SU-DHL-6 (cell line): ENCODE results near the gene SCD.

Source experiments
- H2AFZ ChIP-seq: fragments of 200-600 bp; sonication (generic); 2 replicates; pipeline ENCODE4 v1.6.1; 2014; ENCODE audit warnings: low read depth, mild to moderate bottlenecking, moderate library complexity, mixed read lengths, antibody characterized with exemption, low read length; ENCODE audit not compliant: severe bottlenecking
- H3F3A ChIP-seq: fragments of 200-600 bp; shearing (Covaris generic); 2 replicates; pipeline ENCODE4 v1.6.0; 2016; ENCODE audit warnings: antibody characterized with exemption, mild to moderate bottlenecking; ENCODE audit not compliant: insufficient read depth
- H3K27ac ChIP-seq: fragments of 200-600 bp; sonication (generic); 2 replicates; pipeline ENCODE4 v1.5.1; 2016; ENCODE audit warnings: low read depth, mild to moderate bottlenecking, low read length, moderate library complexity, mixed read lengths
- H3K27me3 ChIP-seq: fragments of 200-600 bp; sonication (generic), shearing (Covaris generic); 2 replicates; pipeline ENCODE4 v1.6.0; 2014; ENCODE audit warnings: mild to moderate bottlenecking, low read length
- H3K36me3 ChIP-seq: fragments of 200-600 bp; sonication (generic); 2 replicates; pipeline ENCODE4 v1.6.1; 2014; ENCODE audit warnings: mild to moderate bottlenecking, low read length, mixed read lengths
- H3K4me2 ChIP-seq: fragments of 300-600, 200-600 bp; shearing (Covaris generic), sonication (generic); 2 replicates; pipeline ENCODE4 v1.6.0; 2014; ENCODE audit warnings: low read length, low read depth, mild to moderate bottlenecking; ENCODE audit not compliant: poor library complexity, severe bottlenecking
- H3K4me3 ChIP-seq: fragments of 200-600 bp; sonication (generic); 2 replicates; pipeline ENCODE4 v1.5.1; 2014; ENCODE audit warnings: antibody characterized with exemption, low read length, mild to moderate bottlenecking, mixed read lengths; ENCODE audit not compliant: insufficient read depth, poor library complexity, severe bottlenecking
- H3K79me2 ChIP-seq: fragments of 200-600 bp; sonication (generic); 2 replicates; pipeline ENCODE4 v1.6.1; 2014; ENCODE audit warnings: mild to moderate bottlenecking, low read length, moderate library complexity; ENCODE audit not compliant: insufficient read depth
- H3K9ac ChIP-seq: fragments of 200-600 bp; sonication (generic); 2 replicates; pipeline ENCODE4 v1.7.0; 2014; ENCODE audit warnings: mild to moderate bottlenecking, low read length
- H3K9me2 ChIP-seq: fragments of 200-600 bp; sonication (generic); replicated peaks from 2 replicates; pipeline ENCODE4 v1.6.1; 2014; ENCODE audit warnings: low read length; ENCODE audit not compliant: insufficient read depth
- H3K9me3 ChIP-seq: fragments of 200-600 bp; sonication (generic); 2 replicates; pipeline ENCODE4 v1.6.1; 2014; ENCODE audit warnings: low read length, mixed read lengths; ENCODE audit not compliant: insufficient read depth
- H4K20me1 ChIP-seq: fragments of 200-600 bp; sonication (generic); 2 replicates; pipeline ENCODE4 v1.6.1; 2014; ENCODE audit warnings: low read depth, mild to moderate bottlenecking, antibody characterized with exemption, low read length, moderate library complexity, mixed read lengths
- CTCF ChIP-seq: fragments of 200-600 bp; sonication (generic); IDR thresholded peaks from one replicate; pipeline ENCODE4 v1.5.1; 2017; ENCODE audit warnings: antibody characterized with exemption, mild to moderate bottlenecking, low read length, moderate library complexity; ENCODE audit not compliant: insufficient read depth, poor library complexity, severe bottlenecking
- EZH2phosphoT487 ChIP-seq: fragments of 200-600 bp; sonication (generic), shearing (Covaris generic); conservative IDR thresholded peaks from 2 replicates; pipeline ENCODE4 v1.6.1; 2018; ENCODE audit warnings: mild to moderate bottlenecking, antibody characterized with exemption, low read length, moderate library complexity, mixed read lengths

The SCD gene

GRCh38 chr10:100360234-100360633 is 13.2 kb downstream of the SCD start:
- H3K9me3 ChIP-seq: no peaks in the 10 kb centered on the region
- no peak overlapping the region for H3K4me2 ChIP-seq
- H3K9ac ChIP-seq: no peak overlapping the region
- H2AFZ ChIP-seq: no peak overlapping the region
- H3K4me3 ChIP-seq: no peak overlapping the region
- no peaks in the 10 kb centered on the region; the same call in 1 of the 2 replicates for H3K79me2 ChIP-seq
- no peak for TF ChIP-seq CTCF
- H3K27ac ChIP-seq: no peak overlapping the region
- H3K36me3 ChIP-seq: peaks cover 56% of the 10 kb centered on the region
- no peaks in the 10 kb centered on the region for H3K9me2 ChIP-seq
- peaks cover 25% of the 10 kb centered on the region for H3F3A ChIP-seq
- no peaks in the 10 kb centered on the region for H3K27me3 ChIP-seq
- peaks cover 23% of the 10 kb centered on the region for H4K20me1 ChIP-seq

GRCh38 chr10:100362570-100363496 is 15.8 kb downstream of the SCD start:
- Histone ChIP-seq H3K9me2 (no peaks in the 10 kb centered on the region), H3K4me3 (no peak overlapping the region), H3K79me2 (no peaks in the 10 kb centered on the region), H3K27ac (no peak overlapping the region), H3K27me3 (no peaks in the 10 kb centered on the region), H3K4me2 (no peak overlapping the region), H2AFZ (no peak overlapping the region), H3K9me3 (no peaks in the 10 kb centered on the region), H3F3A (peaks cover 35% of the 10 kb centered on the region), H3K9ac (no peak overlapping the region), H4K20me1 (peaks cover 10% of the 10 kb centered on the region; the same call in 1 of the 2 replicates), H3K36me3 (peaks cover 32% of the 10 kb centered on the region)
- TF ChIP-seq CTCF (no peak), EZH2phosphoT487 (no peak)

GRCh38 chr10:100364175-100364574 is 17.1 kb downstream of the SCD start:
- Histone ChIP-seq H3K36me3 (peaks cover 25% of the 10 kb centered on the region; the same call in 1 of the 2 replicates), H3K4me3 (no peak overlapping the region), H2AFZ (no peak overlapping the region), H4K20me1 (peaks cover 5% of the 10 kb centered on the region; the same call in 1 of the 2 replicates), H3K9ac (no peak overlapping the region), H3K79me2 (no peaks in the 10 kb centered on the region), H3K27me3 (no peaks in the 10 kb centered on the region), H3K4me2 (no peak overlapping the region), H3F3A (peaks cover 34% of the 10 kb centered on the region), H3K9me3 (no peaks in the 10 kb centered on the region), H3K27ac (no peak overlapping the region), H3K9me2 (no peaks in the 10 kb centered on the region)
- TF ChIP-seq EZH2phosphoT487: no peak
- no peak for TF ChIP-seq CTCF
